Endothelial cell of umbilical vein (primary cell): ENCODE results near the gene ZNF141.

Experiments
- CTCF ChIP-seq, 2 donors: IDR thresholded peaks; 1 replicate in 1 of 2; 2 replicates in 1 of 2; pipeline ENCODE4 v1.5.1; 2011; ENCODE audit warnings: low read length in 2 of 2, mild to moderate bottlenecking in 2 of 2, moderate library complexity in 2 of 2, control low read depth in 1 of 2, inconsistent platforms in 1 of 2, low read depth in 1 of 2; ENCODE audit not compliant: insufficient read depth in 1 of 2; ENCODE audit errors: extremely low read depth in 1 of 2
- POLR2A ChIP-seq: IDR thresholded peaks from 2 replicates; pipeline ENCODE4 v1.6.1; 2012; ENCODE audit warnings: low read depth, mild to moderate bottlenecking, control low read depth, low read length

- TF ChIP-seq POLR2A (no peak), CTCF (IDR thresholded peaks at IDR 0.05; ENCODE audit: extremely low read depth in 1 of 2, insufficient read depth in 1 of 2, low read depth in 1 of 2, low read length in 2 of 2) (no peak)
These were observed 2.4 kb downstream of the ZNF141 start for GRCh38 chr4:340011-340410.
